Small intestine (tissue), 7 donors: ENCODE results near the gene CREBBP. TPM values are rescaled to one million over a fixed set of nuclear protein-coding genes. Genes with fewer than 3 reads are reported as not detected.
A peak's percentile ranks its signal among the peaks of the same experiment; 100 is the strongest.

Source experiments
- DNase-seq, 2 donors: peaks; one replicate each; pipeline versions ENCODE4 v3.0.0 to v3.0.0-alpha.2; 2013
- FAIRE-seq: peaks from 2 replicates; lab custom pipeline; 2012; peaks lifted over from hg19 to GRCh38; lab: Jason Lieb, UNC
- H3K27ac ChIP-seq, 3 donors: one replicate each; pipeline ENCODE4 v1.5.1; 2013; ENCODE audit warnings: low read length in 2 of 3, mild to moderate bottlenecking in 2 of 3, control low read depth in 1 of 3, inconsistent platforms in 1 of 3, low read depth in 1 of 3, moderate library complexity in 1 of 3
- H3K27me3 ChIP-seq, 3 donors: one replicate each; pipeline ENCODE4 v1.6.1; 2013; ENCODE audit warnings: low read length in 3 of 3, inconsistent platforms in 1 of 3; ENCODE audit not compliant: control insufficient read depth in 3 of 3, insufficient read depth in 3 of 3
- H3K36me3 ChIP-seq, 3 donors: one replicate each; pipeline ENCODE4 v1.6.1; 2013; ENCODE audit warnings: low read length in 3 of 3, inconsistent platforms in 1 of 3, low read depth in 1 of 3, mild to moderate bottlenecking in 1 of 3, moderate library complexity in 1 of 3; ENCODE audit not compliant: control insufficient read depth in 3 of 3, insufficient read depth in 2 of 3
- H3K4me1 ChIP-seq, 3 donors: one replicate each; pipeline ENCODE4 v1.6.1; 2013; ENCODE audit warnings: low read length in 2 of 3, inconsistent platforms in 1 of 3, low read depth in 1 of 3, mild to moderate bottlenecking in 1 of 3, moderate library complexity in 1 of 3; ENCODE audit not compliant: control insufficient read depth in 3 of 3, insufficient read depth in 2 of 3
- H3K4me3 ChIP-seq, 3 donors: one replicate each; pipeline ENCODE4 v1.5.1; 2013; ENCODE audit warnings: low read length in 3 of 3, control low read depth in 1 of 3, inconsistent platforms in 1 of 3, low read depth in 1 of 3, mild to moderate bottlenecking in 1 of 3, moderate library complexity in 1 of 3
- H3K9me3 ChIP-seq, 2 donors: one replicate each; pipeline ENCODE4 v1.6.1; 2013; ENCODE audit warnings: low read depth in 1 of 2, low read length in 1 of 2; ENCODE audit not compliant: control insufficient read depth in 2 of 2, insufficient read depth in 1 of 2
- WGBS, 3 donors: extraction: QIAGEN DNeasy Blood & Tissue Kit; methylation state at CpG; one replicate each; pipeline ENCODE4 v1.1.7; 2013; 5-methylcytosine and 5-hydroxymethylcytosine counted together
- polyA plus RNA-seq, 4 donors: library from polyadenylated mRNA; stranded (reverse) in 3 of 4; unstranded in 1 of 4; fragments of 200-250 nt in 3 of 4; fragments of 120-200 nt in 1 of 4; gene quantifications; one replicate each; pipeline versions ENCODE4 v1.2.1 to v1.2.3, GENCODE V29; 2013
- donor health status: healthy with polysubstance abuse.
- donor health status: control.
- donor health status: control.
- donor health status: Bipolar disorder and iron deficiency.
- donor health status: healthy.

Gene CREBBP
- polyA plus RNA-seq, 4 donors: 6.8 to 48.0 (median 12.6) TPM

- FAIRE-seq (no peak), DNase-seq (no peak)
- Histone ChIP-seq H3K27ac (no peak overlapping the region), H3K36me3 (peaks cover 0 to 16% (median 0%) of the 10 kb centered on the region in 3 donors), H3K4me1 (peaks cover 10 to 36% (median 19%) of the 10 kb centered on the region in 3 donors), H3K9me3 (no peaks in the 10 kb centered on the region), H3K4me3 (peak overlapping the region in 2 of 3 donors; percentile 88 to 96), H3K27me3 (no peaks in the 10 kb centered on the region)
- 10 to 19% (median 10%) methylated on average over 8 of the region's 8 CpGs for WGBS, 3 donors
These were observed 1.9 kb downstream of the CREBBP start for GRCh38 chr16:3878610-3879009.

DNA sequence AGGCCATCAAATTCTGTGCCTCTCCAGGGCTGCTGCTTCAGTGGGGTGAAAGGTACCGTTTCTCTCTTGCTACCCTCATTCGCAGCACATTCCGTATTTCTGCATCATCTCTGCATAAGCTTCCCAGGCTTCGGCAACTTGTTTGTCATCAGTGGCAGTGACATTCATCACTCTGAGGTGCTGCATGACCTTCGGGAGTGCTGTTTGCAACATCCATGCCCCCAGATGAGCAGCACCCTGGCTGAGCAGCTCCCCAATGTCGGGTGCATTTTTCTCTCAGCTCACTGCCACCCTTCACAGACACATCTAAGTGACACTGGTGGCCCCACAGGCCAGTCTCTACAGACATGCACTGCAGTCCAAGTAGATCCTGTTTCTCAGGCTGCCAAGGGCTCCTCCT lies 3.8 kb downstream of the CREBBP start:
- peaks cover 0 to 28% (median 0%) of the 10 kb centered on the region in 3 donors for H3K36me3 ChIP-seq
- DNase-seq: no peak
- H3K4me3 ChIP-seq: no peak overlapping the region
- H3K9me3 ChIP-seq: no peaks in the 10 kb centered on the region
- FAIRE-seq: no peak
- H3K27me3 ChIP-seq: no peaks in the 10 kb centered on the region
- H3K27ac ChIP-seq: no peak overlapping the region
- 50 to 51% (median 50%) methylated on average over 6 of the region's 6 CpGs for WGBS, 3 donors
- H3K4me1 ChIP-seq: peaks cover 12 to 40% (median 19%) of the 10 kb centered on the region in 3 donors

GRCh38 chr16:3876160-3876559 lies 4.4 kb downstream of the CREBBP start:
- FAIRE-seq: no peak

DNA sequence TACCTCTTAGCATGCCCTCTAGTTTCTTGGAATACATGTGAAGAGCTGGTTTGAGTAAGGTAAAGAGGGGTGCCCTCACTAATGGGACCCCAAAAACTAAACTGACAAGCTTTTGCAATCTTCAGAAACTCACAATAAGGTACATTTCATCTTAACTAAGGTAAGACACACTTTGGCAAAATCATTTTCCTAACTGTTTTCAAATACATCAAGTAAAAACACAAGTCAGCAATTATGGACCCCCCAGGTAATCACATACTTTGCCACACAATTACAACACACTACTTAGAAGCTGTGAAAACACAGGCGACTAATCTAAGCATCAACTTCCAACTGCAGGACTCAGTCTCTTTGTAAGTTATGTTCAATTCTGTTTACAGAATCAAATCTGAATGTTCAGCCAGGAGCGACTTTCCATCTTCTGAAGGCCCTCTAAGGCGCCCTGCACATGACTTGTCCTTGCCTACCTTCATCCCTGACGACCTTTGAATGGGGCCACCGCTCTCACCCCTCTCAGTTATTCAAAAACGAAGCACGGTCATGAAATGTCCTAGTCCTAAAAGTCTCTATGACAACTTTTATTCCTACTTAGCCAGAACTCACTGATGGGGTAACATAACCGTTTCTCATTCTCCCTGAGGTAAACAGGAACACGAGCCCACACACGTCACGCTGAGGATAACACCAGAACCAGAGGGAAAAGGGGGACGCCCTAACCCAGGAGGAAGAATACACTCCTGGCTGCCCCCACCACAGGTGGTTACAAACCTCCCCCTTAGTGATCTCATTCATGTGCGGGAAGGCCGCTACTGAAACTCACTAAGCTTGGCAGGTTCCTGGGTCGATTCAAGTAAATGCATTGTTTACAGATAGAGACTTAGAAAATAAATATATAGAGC lies 5.5 kb downstream of the CREBBP start:
- Histone ChIP-seq H3K36me3 (peaks cover 0 to 28% (median 0%) of the 10 kb centered on the region in 3 donors), H3K27me3 (no peaks in the 10 kb centered on the region), H3K4me3 (no peak overlapping the region), H3K9me3 (no peaks in the 10 kb centered on the region), H3K4me1 (peaks cover 10 to 44% (median 19%) of the 10 kb centered on the region in 3 donors), H3K27ac (no peak overlapping the region)
- 73 to 86% (median 80%) methylated on average over 15 of the region's 15 CpGs for WGBS, 3 donors
- DNase-seq (no peak), FAIRE-seq (no peak)

More at GRCh38 chr16:3876160-3876559, 4.4 kb downstream of the CREBBP start:
- peaks cover 10 to 38% (median 19%) of the 10 kb centered on the region in 3 donors for H3K4me1 ChIP-seq
- no peak for DNase-seq
- H3K27me3 ChIP-seq: no peaks in the 10 kb centered on the region
- no peak overlapping the region for H3K27ac ChIP-seq
- no peak overlapping the region for H3K4me3 ChIP-seq
- peaks cover 0 to 28% (median 0%) of the 10 kb centered on the region in 3 donors for H3K36me3 ChIP-seq
- no peaks in the 10 kb centered on the region for H3K9me3 ChIP-seq

- Histone ChIP-seq H3K4me1 (peaks cover 10 to 44% (median 19%) of the 10 kb centered on the region in 3 donors), H3K27ac (no peak overlapping the region), H3K4me3 (no peak overlapping the region), H3K27me3 (no peaks in the 10 kb centered on the region), H3K36me3 (peaks cover 0 to 26% (median 0%) of the 10 kb centered on the region in 3 donors), H3K9me3 (no peaks in the 10 kb centered on the region)
- WGBS, 3 donors: 27 to 64% (median 48%) methylated on average over 8 of the region's 8 CpGs
- DNase-seq: peak; percentile 49 to 91
- FAIRE-seq: no peak
These were observed 6.3 kb downstream of the CREBBP start for GRCh38 chr16:3874242-3874641.

- Histone ChIP-seq H3K9me3 (no peaks in the 10 kb centered on the region), H3K27me3 (no peaks in the 10 kb centered on the region), H3K27ac (no peak overlapping the region), H3K4me3 (no peak overlapping the region), H3K4me1 (peaks cover 10 to 44% (median 19%) of the 10 kb centered on the region in 3 donors), H3K36me3 (peaks cover 0 to 30% (median 0%) of the 10 kb centered on the region in 3 donors)
- 69 to 70% (median 69%) methylated on average over 13 of the region's 13 CpGs for WGBS, 3 donors
- FAIRE-seq: no peak
- no peak for DNase-seq
These were observed 6.9 kb downstream of the CREBBP start for GRCh38 chr16:3873482-3874173.

DNA sequence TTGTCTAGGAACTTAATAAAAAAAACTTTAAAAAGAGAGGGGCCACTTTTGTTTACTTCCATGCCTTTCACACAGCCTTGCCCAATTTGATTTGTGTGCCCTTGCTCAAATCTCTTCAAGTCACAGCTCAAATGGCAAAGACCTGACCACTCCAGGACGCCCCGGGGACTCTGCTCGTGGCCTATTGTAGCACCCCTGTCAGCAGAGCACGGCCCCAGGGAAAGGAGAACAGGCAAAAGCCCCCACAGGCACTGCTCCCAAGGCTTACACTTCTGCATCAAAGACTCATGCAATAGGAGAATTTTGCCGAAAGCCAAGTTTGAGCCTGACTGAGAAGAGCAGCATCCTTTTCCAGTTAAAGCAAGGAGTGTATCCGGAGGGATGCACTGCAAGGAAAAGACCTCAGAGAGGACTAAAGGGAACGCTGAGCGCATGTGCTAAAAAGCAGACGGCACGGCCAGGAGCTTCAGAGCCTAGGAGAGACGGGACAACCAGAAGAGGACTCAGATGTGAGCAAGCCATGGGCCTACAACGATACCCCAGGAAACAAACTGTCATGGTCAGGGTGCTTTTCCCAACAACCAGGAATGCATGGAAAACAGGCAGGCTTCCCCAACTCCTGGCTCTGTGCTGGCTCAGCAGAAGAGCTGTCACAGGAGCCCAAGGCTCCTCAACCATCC lies 8.2 kb downstream of the CREBBP start:
- Histone ChIP-seq H3K4me3 (no peak overlapping the region), H3K27ac (no peak overlapping the region), H3K9me3 (no peaks in the 10 kb centered on the region), H3K4me1 (peaks cover 6 to 36% (median 19%) of the 10 kb centered on the region in 3 donors), H3K27me3 (no peaks in the 10 kb centered on the region), H3K36me3 (peaks cover 0 to 30% (median 0%) of the 10 kb centered on the region in 3 donors)
- 65 to 82% (median 73%) methylated on average over 12 of the region's 12 CpGs for WGBS, 3 donors
- DNase-seq (no peak), FAIRE-seq (no peak)

DNA sequence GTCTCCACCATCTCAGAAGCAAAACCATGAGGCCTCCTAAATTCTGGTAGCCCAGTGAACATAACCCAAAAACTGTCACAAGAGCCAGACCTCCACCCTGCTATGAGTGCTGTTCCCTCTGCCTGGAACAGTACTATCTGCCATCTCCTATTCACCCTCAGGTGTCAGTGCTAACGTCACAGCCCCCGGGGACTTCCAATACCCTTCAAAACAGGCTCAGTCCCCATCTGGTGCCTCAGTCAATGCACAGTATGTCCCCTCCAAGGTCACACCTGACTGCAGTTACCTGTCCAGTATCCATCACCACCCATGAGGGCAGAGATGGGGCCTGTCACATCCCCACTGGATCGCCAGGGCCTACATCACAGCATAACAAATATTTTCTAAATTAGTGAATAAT lies 11.5 kb downstream of the CREBBP start:
- Histone ChIP-seq H3K36me3 (peaks cover 0 to 28% (median 0%) of the 10 kb centered on the region in 3 donors), H3K4me1 (peaks cover 3 to 14% (median 5%) of the 10 kb centered on the region in 3 donors), H3K4me3 (no peak overlapping the region), H3K9me3 (no peaks in the 10 kb centered on the region), H3K27me3 (no peaks in the 10 kb centered on the region), H3K27ac (no peak overlapping the region)
- no peak for DNase-seq
- no peak for FAIRE-seq
- WGBS, 3 donors: 84 to 96% (median 94%) methylated on average over 3 of the region's 3 CpGs
